ENCODE results near the gene LAMC1. TPM values are rescaled to one million over a fixed set of nuclear protein-coding genes. Genes with fewer than 3 reads are reported as not detected.
A peak's percentile ranks its signal among the peaks of the same experiment; 100 is the strongest.

LAMC1 gene
- total RNA-seq, 1 experiment from 2014 or later: 65.0 TPM

DNA sequence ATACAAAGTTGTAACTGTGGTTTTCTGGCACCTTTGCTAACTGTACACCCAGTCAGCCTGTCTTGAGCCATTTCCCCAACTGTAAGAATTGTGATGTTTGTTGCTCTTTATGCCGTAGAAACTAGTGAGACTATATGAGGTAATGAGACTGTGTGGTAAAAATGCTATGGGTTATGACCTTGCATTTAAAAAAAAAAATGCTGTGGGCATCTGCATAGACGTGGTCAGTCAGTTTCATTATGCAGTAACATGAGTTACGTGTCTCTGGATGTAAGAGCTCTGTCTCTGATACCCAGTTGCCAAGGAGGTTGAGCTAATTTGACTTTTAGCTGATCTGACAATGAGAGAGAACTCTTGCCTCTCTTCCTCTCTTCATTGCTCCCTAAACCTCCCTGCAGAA, 82.2 kb downstream of the LAMC1 start:
- peaks cover 40% of the 10 kb centered on the region for H3K36me3 ChIP-seq
- no peak overlapping the region for H3K4me3 ChIP-seq
- H3K27me3 ChIP-seq: no peaks in the 10 kb centered on the region
- no peak for DNase-seq
- H3K9me3 ChIP-seq: no peaks in the 10 kb centered on the region

DNA sequence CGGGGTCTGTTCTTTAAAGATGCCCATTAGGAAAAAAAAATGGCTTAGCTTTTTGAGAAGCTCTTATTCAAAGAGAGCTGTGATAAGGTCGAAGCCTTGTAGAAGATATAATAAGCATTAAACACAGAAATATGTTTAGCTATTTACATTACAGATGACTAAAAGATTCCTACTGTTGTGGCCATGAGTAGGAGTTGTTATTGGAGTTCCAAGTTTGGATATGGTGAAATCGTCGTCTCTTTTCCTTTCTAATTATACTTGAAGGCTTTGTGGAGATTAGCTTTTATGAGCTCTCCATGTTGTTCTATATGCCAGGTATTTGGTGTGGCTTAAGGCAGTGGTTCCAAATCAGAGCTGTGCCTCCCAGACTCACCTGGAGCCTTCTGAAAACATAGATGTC, 82.9 kb downstream of the LAMC1 start:
- no peak overlapping the region for H3K4me3 ChIP-seq
- no peaks in the 10 kb centered on the region for H3K27me3 ChIP-seq
- DNase-seq: no peak
- H3K9me3 ChIP-seq: no peaks in the 10 kb centered on the region
- H3K36me3 ChIP-seq: peaks cover 43% of the 10 kb centered on the region

DNA sequence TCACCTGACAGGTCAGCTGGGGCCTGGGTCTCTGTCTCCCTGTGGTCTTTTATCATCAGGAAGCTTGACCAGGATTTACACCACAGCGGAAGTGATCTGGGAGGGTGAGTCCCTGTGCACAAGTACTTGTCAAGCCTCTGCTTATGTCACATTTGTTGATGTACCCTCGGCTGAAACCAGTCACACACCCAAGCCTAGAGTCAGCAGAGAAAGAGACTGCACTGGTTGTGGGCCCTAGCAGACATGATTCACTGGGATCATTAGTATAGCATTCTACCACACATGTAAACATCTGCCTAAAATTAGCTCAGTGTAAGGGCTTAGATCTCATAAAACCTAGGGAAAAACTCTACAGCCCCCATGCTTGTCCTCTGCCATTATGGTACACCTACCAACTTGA, 83.5 kb downstream of the LAMC1 start:
- H3K4me3 ChIP-seq: no peak overlapping the region
- no peaks in the 10 kb centered on the region for H3K27me3 ChIP-seq
- H3K9me3 ChIP-seq: no peaks in the 10 kb centered on the region
- H3K36me3 ChIP-seq: peaks cover 43% of the 10 kb centered on the region
- DNase-seq: no peak

DNA sequence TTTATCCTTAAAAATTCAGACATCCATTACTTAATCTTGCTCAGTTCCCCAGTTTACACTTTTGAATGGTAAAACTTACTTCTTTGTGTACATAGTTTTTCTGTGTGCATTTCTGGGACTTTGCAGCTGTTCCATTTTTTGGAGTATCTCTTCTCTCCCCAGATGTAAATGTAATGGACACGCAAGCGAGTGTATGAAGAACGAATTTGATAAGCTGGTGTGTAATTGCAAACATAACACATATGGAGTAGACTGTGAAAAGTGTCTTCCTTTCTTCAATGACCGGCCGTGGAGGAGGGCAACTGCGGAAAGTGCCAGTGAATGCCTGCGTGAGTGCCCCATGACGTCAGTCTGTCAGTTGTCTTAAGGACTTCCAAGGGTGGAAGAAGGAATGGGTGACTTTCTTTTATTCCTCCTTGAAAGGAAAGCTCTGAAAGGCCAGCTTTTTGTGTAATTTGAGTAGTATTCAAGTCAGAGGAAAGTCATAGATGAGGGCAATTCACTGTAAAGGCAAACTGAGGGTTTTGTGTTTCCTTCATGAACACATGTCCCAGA, 87.2 kb downstream of the LAMC1 start:
- Histone ChIP-seq H3K27me3 (no peaks in the 10 kb centered on the region), H3K9me3 (no peaks in the 10 kb centered on the region), H3K36me3 (peaks cover 40% of the 10 kb centered on the region), H3K4me3 (no peak overlapping the region)
- DNase-seq: no peak

DNA sequence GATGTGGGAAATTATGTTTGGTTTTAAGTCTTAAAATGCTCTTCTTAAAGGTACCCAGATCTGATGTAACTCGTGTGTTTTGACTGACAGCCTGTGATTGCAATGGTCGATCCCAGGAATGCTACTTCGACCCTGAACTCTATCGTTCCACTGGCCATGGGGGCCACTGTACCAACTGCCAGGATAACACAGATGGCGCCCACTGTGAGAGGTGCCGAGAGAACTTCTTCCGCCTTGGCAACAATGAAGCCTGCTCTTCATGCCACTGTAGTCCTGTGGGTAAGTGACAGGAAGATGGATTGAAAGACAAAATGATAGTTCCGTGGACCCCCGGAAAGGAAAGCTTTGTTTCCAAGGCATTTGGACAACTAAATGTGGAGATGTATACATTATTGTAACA, 91.2 kb downstream of the LAMC1 start:
- H3K4me3 ChIP-seq: no peak overlapping the region
- no peaks in the 10 kb centered on the region for H3K27me3 ChIP-seq
- DNase-seq: no peak
- no peaks in the 10 kb centered on the region for H3K9me3 ChIP-seq
- H3K36me3 ChIP-seq: peaks cover 60% of the 10 kb centered on the region

DNA sequence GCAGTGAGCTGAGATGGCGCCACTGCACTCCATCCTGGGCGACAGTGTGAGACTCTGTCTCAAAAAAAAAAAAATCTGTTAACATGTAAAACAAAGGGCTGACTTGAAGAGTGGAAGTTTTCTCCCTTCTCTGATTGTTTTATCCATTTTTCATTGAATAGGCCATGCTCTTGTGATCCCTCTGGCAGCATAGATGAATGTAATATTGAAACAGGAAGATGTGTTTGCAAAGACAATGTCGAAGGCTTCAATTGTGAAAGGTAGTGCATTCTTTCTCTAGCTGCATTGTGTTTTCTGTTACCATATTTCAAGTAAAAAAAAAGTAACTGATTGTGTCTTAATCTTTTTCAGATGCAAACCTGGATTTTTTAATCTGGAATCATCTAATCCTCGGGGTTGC, 93.2 kb downstream of the LAMC1 start:
- H3K9me3 ChIP-seq: no peaks in the 10 kb centered on the region
- H3K36me3 ChIP-seq: peaks cover 64% of the 10 kb centered on the region
- H3K27me3 ChIP-seq: no peaks in the 10 kb centered on the region
- DNase-seq: no peak
- no peak overlapping the region for H3K4me3 ChIP-seq

DNA sequence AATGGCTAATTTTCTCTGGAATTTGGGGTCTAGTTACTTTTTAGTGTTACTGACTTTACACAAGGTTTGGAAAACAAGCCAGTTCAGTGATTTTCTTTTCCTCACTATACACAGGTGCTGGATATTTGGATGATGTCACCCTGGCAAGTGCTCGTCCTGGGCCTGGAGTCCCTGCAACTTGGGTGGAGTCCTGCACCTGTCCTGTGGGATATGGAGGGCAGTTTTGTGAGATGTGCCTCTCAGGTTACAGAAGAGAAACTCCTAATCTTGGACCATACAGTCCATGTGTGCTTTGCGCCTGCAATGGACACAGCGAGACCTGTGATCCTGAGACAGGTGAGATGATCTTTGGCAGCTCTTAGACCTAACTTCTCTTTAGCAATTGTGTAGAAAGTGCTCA, 98.4 kb downstream of the LAMC1 start:
- H3K4me3 ChIP-seq: no peak overlapping the region
- no peaks in the 10 kb centered on the region for H3K9me3 ChIP-seq
- peaks cover 85% of the 10 kb centered on the region for H3K36me3 ChIP-seq
- no peaks in the 10 kb centered on the region for H3K27me3 ChIP-seq
- DNase-seq: no peak

DNA sequence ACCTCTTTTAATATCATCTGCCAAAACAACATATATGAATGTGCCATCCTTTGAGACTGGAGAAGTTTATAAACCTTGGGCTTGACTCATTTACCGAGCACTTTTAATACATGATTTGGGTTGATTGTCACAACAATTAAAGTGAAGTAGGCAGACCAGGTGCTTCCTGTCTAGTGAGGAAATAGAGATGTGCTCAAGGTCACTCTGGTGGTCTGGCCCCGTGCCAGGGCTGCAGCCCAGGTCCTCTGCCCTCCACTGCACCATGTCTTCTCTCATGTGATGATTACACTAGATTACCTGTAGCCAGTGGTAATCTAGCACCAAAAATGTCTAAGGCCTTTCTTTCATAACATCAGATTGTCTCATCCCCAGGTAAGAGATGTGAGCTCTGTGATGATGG, 101.0 kb downstream of the LAMC1 start:
- peaks cover 83% of the 10 kb centered on the region for H3K36me3 ChIP-seq
- DNase-seq: no peak

DNA sequence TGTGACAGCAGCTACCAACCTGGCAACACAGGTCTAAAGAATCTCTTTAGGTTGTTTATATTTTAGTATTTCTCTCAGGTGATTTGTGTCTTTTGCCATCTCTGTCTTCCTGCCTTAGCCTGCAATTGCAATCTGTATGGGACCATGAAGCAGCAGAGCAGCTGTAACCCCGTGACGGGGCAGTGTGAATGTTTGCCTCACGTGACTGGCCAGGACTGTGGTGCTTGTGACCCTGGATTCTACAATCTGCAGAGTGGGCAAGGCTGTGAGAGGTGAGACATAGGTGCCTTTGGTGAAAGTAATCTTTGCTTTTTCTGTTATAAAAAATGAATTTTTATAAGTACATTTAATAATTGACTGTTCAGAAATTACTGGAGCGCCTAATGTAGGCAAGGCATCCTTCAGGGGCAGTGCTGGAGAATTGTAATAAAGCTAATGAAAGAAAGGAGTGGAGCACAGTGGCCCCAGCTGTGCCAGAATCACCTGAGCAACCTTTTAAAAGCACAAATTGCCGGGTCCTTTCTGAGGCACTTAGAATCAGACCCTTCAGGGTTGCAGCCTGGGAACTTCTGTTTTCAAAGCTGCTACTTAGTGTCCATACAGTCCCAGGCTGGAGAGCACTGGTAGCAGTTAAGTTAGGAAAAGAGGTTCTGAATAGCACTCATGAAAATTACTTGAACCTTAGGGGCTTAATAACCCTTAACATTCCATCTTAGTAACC, 102.2 kb downstream of the LAMC1 start:
- no peaks in the 10 kb centered on the region for H3K27me3 ChIP-seq
- H3K36me3 ChIP-seq: peaks cover 86% of the 10 kb centered on the region
- no peak for DNase-seq

More for the DNA sequence above, 101.0 kb downstream of the LAMC1 start:
- Histone ChIP-seq H3K27me3 (no peaks in the 10 kb centered on the region), H3K4me3 (no peak overlapping the region), H3K9me3 (no peaks in the 10 kb centered on the region)

DNA sequence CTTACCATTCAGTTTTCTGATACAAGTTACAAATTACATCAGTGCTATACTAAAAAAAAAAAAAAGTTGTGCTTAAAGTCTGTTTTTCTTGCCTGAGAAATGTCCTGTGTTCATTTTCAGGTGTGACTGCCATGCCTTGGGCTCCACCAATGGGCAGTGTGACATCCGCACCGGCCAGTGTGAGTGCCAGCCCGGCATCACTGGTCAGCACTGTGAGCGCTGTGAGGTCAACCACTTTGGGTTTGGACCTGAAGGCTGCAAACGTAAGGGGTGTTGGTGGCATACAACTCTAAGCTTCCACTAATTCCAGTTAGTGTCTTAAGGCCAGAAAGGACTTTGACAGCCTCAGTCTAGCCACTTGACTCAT, 102.8 kb downstream of the LAMC1 start:
- DNase-seq: no peak
- Histone ChIP-seq H3K4me3 (no peak overlapping the region), H3K36me3 (peaks cover 85% of the 10 kb centered on the region), H3K27me3 (no peaks in the 10 kb centered on the region), H3K9me3 (no peaks in the 10 kb centered on the region)

More for the DNA sequence above, 102.2 kb downstream of the LAMC1 start:
- H3K4me3 ChIP-seq: no peak overlapping the region
- H3K9me3 ChIP-seq: no peaks in the 10 kb centered on the region

DNA sequence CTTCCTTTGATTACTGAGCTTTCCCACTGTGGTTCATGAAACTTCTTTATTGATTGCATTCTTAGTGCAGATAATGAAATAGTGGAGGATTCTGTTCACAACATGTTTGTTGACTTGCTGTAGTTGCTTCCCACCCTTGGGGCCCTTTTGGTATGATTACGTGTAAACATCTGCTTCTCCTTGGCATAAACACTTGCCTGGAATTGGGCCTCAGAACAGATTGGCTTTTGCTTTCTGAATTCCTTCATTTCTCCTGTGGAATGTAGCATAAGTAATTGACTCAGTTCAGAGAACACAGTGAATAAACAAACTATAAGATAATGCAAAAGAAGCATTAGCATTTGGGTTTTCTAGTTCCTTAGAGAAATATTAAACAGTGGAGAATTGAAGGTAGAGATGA, 103.3 kb downstream of the LAMC1 start:
- no peak overlapping the region for H3K4me3 ChIP-seq
- DNase-seq: peak; percentile 50
- no peaks in the 10 kb centered on the region for H3K9me3 ChIP-seq
- peaks cover 87% of the 10 kb centered on the region for H3K36me3 ChIP-seq
- H3K27me3 ChIP-seq: no peaks in the 10 kb centered on the region

DNA sequence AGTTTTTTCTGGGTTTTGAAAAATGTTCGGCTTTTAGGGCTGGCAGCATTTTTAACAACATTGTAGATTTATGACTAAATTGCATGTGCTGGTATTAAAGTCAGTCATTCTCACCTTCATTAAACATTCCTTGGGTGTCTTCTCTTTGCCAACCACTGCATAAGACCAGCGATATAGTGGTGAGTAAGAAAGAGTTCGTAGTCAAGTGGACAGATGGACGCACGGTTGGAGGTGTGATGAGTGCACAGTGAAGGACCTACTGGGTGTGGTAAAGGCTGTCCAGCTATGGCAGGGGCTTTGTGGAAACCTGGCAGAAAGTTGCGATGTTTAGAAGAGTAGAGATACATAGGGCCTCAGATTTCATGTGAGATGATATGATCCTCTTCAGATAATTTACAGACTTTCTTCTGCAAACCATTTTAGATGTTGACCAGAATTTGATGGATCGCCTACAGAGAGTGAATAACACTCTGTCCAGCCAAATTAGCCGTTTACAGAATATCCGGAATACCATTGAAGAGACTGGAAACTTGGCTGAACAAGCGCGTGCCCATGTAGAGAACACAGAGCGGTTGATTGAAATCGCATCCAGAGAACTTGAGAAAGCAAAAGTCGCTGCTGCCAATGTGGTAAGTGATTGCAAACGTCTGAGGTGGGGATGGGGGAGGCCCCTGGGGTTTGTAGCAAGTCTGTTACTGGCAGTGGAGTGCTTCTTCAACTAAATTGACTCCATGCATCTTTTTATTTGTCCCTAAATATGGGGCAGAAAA, 106.9 kb downstream of the LAMC1 start:
- Histone ChIP-seq H3K27me3 (no peaks in the 10 kb centered on the region), H3K4me3 (no peak overlapping the region), H3K9me3 (no peaks in the 10 kb centered on the region), H3K36me3 (peaks cover 91% of the 10 kb centered on the region)
- no peak for DNase-seq

DNA sequence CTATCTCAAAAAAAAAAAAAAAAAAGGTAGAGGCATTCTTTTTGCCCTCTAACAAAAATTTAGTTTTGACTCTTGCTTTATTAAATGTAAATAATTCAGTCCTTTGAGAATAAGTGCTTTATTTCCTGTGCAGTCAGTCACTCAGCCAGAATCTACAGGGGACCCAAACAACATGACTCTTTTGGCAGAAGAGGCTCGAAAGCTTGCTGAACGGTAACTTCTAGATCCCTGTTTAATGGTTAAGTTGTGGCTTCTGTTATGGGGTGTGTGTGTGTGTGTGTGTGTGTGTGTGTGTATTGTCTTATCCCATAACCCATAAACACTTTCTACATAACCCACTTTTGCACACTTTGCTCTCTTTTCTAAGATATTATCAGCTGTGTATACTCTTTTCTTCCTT, 107.9 kb downstream of the LAMC1 start:
- no peak for DNase-seq
- H3K36me3 ChIP-seq: peaks cover 88% of the 10 kb centered on the region
- no peaks in the 10 kb centered on the region for H3K9me3 ChIP-seq

DNA sequence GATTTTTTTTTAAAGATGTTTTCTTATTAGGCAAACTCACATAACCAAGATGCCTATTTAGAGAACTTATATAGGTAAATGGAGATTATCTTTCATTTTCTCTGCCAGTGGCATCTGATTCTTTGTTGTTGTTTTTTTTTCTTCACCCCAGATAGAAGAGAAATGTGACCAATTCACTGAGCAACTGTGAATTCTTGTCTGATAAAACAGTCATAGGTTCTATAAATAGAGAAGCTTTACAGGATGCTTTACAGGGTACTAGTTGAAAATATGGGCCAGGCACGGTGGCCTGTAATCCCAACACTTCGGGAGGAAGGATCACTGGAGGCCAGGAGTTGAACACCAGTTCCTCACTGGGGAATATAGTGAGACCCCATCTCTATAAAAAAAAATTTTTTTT, 112.1 kb downstream of the LAMC1 start:
- Histone ChIP-seq H3K4me3 (no peak overlapping the region), H3K27me3 (no peaks in the 10 kb centered on the region), H3K36me3 (peaks cover 81% of the 10 kb centered on the region), H3K9me3 (no peaks in the 10 kb centered on the region)
- no peak for DNase-seq

More for the DNA sequence above, 107.9 kb downstream of the LAMC1 start:
- H3K27me3 ChIP-seq: no peaks in the 10 kb centered on the region
- no peak overlapping the region for H3K4me3 ChIP-seq

DNA sequence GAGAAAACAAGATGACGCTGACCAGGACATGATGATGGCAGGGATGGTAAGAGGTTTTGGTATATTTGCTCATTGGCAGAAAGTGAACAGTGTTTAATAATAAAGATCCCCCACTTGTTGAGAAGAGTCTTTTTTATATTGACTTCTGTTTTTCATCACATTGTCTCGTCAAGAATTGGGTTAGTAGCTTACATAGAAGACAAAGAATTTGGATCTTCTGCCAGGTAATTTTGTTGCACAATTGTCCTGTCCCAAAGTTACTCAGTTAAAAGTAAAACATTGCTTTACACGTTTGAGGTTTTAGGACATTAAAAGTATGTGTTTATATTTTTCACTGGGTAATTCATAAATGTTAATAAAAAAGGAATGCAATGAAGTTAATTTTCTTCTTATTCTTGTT, 114.6 kb downstream of the LAMC1 start:
- no peak for DNase-seq
- peaks cover 79% of the 10 kb centered on the region for H3K36me3 ChIP-seq
- no peaks in the 10 kb centered on the region for H3K27me3 ChIP-seq
- H3K4me3 ChIP-seq: no peak overlapping the region
- H3K9me3 ChIP-seq: no peaks in the 10 kb centered on the region

DNA sequence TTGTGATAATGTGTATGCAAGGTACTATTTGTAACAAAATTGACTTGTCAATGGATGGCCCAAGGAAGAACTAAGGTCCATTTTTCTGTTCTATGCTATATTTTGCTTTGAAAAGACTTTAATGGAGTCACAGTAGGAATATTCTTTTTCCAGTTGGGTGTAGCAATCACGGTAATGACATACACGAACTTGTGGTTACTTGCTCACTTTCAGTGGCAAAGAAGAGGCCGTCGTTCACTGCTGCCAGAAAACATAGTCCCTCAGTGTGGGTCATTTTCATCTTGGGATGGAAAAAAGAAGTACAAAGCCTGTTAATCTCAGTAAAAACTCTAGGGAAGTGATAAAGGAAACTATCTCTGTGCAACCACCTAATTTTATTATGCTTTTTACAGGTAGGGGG, 115.1 kb downstream of the LAMC1 start:
- H3K4me3 ChIP-seq: no peak overlapping the region
- DNase-seq: no peak
- no peaks in the 10 kb centered on the region for H3K9me3 ChIP-seq
- H3K36me3 ChIP-seq: peaks cover 78% of the 10 kb centered on the region
- no peaks in the 10 kb centered on the region for H3K27me3 ChIP-seq

DNA sequence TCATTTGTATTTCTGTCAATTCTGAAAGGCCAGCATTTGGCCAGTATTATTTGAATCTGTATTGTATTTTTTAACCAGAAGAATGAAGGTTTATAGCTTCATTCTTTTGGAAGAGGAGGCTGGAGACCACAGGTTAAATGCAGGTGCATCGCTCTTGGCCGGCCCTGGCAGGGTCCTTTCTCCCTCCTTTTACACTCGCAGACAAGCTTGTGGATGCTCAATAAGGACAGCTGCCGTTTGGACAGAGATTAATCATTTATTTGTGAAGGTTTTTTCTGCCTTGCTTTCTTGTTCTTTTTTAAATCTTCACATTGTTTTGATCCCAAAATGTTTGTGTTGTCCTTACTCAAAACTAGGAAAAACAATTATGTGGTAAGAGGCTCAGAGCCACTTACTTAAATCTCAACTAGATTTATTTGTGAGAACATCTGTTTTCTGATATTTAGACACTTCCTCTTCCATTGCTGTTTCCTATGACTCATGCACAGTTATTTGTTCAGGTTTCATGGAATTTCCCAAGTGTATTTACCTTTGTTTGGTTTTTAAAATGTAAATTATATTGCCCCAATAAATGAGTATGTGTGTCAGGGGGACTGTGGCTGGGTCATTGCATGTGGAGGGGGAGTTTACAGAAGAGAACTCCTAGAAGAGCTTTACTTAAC, 116.2 kb downstream of the LAMC1 start:
- peaks cover 73% of the 10 kb centered on the region for H3K36me3 ChIP-seq
- H3K4me3 ChIP-seq: no peak overlapping the region
- no peaks in the 10 kb centered on the region for H3K27me3 ChIP-seq
- H3K9me3 ChIP-seq: no peaks in the 10 kb centered on the region
- DNase-seq: no peak
